Glomerular visceral epithelial cell (primary cell): ENCODE measurements around the gene ZNF316.

Experiments
- DNase-seq: peaks from one replicate; pipeline ENCODE4 v3.0.0-alpha.2; 2016; ENCODE audit errors: extremely low spot score

Gene ZNF316

GRCh38 chr7:6621195-6622133 lies 15.7 kb upstream of the ZNF316 start:
- no peak for DNase-seq

GRCh38 chr7:6622134-6622710 lies 14.9 kb upstream of the ZNF316 start:
- no peak for DNase-seq

- DNase-seq = no peak
Measured at GRCh38 chr7:6623589-6624245, 13.4 kb upstream of the ZNF316 start.

- DNase-seq = no peak
Measured at GRCh38 chr7:6624246-6624611, 12.9 kb upstream of the ZNF316 start.

GRCh38 chr7:6628045-6628444 lies 9.1 kb upstream of the ZNF316 start:
- DNase-seq = no peak

- DNase-seq = no peak
Measured at GRCh38 chr7:6630007-6630849, 6.9 kb upstream of the ZNF316 start.

GRCh38 chr7:6631605-6632004 lies 5.5 kb upstream of the ZNF316 start:
- DNase-seq = no peak

GRCh38 chr7:6634021-6634420 lies 3.1 kb upstream of the ZNF316 start:
- no peak for DNase-seq

GRCh38 chr7:6634971-6635370 lies 2.1 kb upstream of the ZNF316 start:
- peak; percentile 38 for DNase-seq

GRCh38 chr7:6637544-6638229 lies 569 bp downstream of the ZNF316 start:
- DNase-seq = peak; percentile 46

GRCh38 chr7:6639032-6639431 lies 1.9 kb downstream of the ZNF316 start:
- DNase-seq = no peak

- DNase-seq = no peak
Measured at GRCh38 chr7:6639627-6640026, 2.5 kb downstream of the ZNF316 start.

GRCh38 chr7:6640246-6640721 lies 3.2 kb downstream of the ZNF316 start:
- no peak for DNase-seq

GRCh38 chr7:6641305-6642035 lies 4.4 kb downstream of the ZNF316 start:
- no peak for DNase-seq

- no peak for DNase-seq
Measured at GRCh38 chr7:6642239-6642839, 5.2 kb downstream of the ZNF316 start.

GRCh38 chr7:6642861-6643640 lies 5.9 kb downstream of the ZNF316 start:
- DNase-seq = no peak

GRCh38 chr7:6643915-6644625 lies 7.0 kb downstream of the ZNF316 start:
- DNase-seq = no peak

- no peak for DNase-seq
Measured at GRCh38 chr7:6644728-6645127, 7.6 kb downstream of the ZNF316 start.

- no peak for DNase-seq
Measured at GRCh38 chr7:6646465-6646864, 9.3 kb downstream of the ZNF316 start.
